HCT116 (cell line): ENCODE data around the gene CHST8. TPM values are rescaled to one million over a fixed set of nuclear protein-coding genes. Genes with fewer than 3 reads are reported as not detected.

Source experiments
- ATAC-seq: fragments of 200-7000 bp; cut with Tn5 transposase; 2 replicates; pipeline ENCODE4 v1.9.1; 2020; ENCODE audit warnings: mild to moderate bottlenecking, moderate library complexity
- BruUV-seq: library from RNA; stranded (reverse); fragments of 400-500 nt; replicated peaks from 2 replicates; lab custom pipeline; 2021; lab: Mats Ljungman, UMichigan
- CTCF ChIA-PET: fragments of 300-600 bp; sonication (Branson Sonifier 250); formaldehyde crosslinking; loops from one replicate; lab custom pipeline; 2021; ENCODE audit warnings: antibody characterized with exemption; lab: Charles Lee
- POLR2A ChIA-PET: fragments of 300-600, 350-600 bp; sonication (Branson Sonifier 250); formaldehyde crosslinking; loops from one replicate; lab custom pipeline; 2021; ENCODE audit warnings: antibody characterized with exemption; lab: Charles Lee
- RAD21 ChIA-PET, 2 experiments: fragments of 300-600 bp; sonication (Branson Sonifier 250); formaldehyde crosslinking; loops; one replicate each; lab custom pipeline; 2023; ENCODE audit warnings: low total read pairs in 2 of 2; ENCODE audit not compliant: uncharacterized antibody in 2 of 2, unreplicated experiment in 2 of 2, low non-redundant PET in 1 of 2; lab: Charles Lee
- DNase-seq: peaks from one replicate; pipeline ENCODE4 v3.0.0-alpha.2; 2010; ENCODE audit warnings: low read depth, low spot score
- H2AFZ ChIP-seq: fragments of 200-600 bp; shearing (Covaris generic), sonication (generic); 2 replicates; pipeline ENCODE4 v1.6.1; 2017; ENCODE audit warnings: low read depth, mixed run types, mixed read lengths, antibody characterized with exemption, low read length; ENCODE audit not compliant: poor library complexity, severe bottlenecking
- H3K27ac ChIP-seq: 2 replicates; pipeline ENCODE4 v1.5.1; 2012; ENCODE audit warnings: low read depth, low read length
- H3K27me3 ChIP-seq: fragments of 200-600 bp; sonication (generic); 2 replicates; pipeline ENCODE4 v1.6.1; 2016; ENCODE audit warnings: mixed run types, low read length, mixed read lengths; ENCODE audit not compliant: insufficient read depth
- H3K36me3 ChIP-seq, 2 experiments: fragments of 200-500 bp in 1 of 2; fragments of 200-600 bp in 1 of 2; sonication (Bioruptor generic) in 1 of 2; sonication (generic) in 1 of 2; 2 replicates each; pipeline versions ENCODE4 v1.5.1 to v1.6.1; 2014 to 2016; ENCODE audit warnings: low read length in 2 of 2, inconsistent platforms in 1 of 2, mixed read lengths in 1 of 2, mixed run types in 1 of 2; ENCODE audit not compliant: insufficient read depth in 2 of 2, control insufficient read depth in 1 of 2
- H3K4me1 ChIP-seq, 2 experiments: fragments of 200-600 bp in 1 of 2; sonication (generic) in 1 of 2; 2 replicates each; pipeline versions ENCODE4 v1.5.1 to v1.6.1; 2012 to 2017; ENCODE audit warnings: low read length in 2 of 2, inconsistent platforms in 1 of 2, mild to moderate bottlenecking in 1 of 2, mixed read lengths in 1 of 2, mixed run types in 1 of 2, moderate library complexity in 1 of 2; ENCODE audit not compliant: insufficient read depth in 2 of 2, control insufficient read depth in 1 of 2
- H3K4me2 ChIP-seq: fragments of 200-600 bp; sonication (generic); 2 replicates; pipeline ENCODE4 v1.6.1; 2017; ENCODE audit warnings: mixed run types, low read length, mixed read lengths
- H3K4me3 ChIP-seq, 2 experiments: fragments of 200-600 bp in 1 of 2; sonication (generic) in 1 of 2; replicated peaks in 1 of 2; 2 replicates each; pipeline ENCODE4 v1.5.1; 2011 to 2016; ENCODE audit warnings: low read length in 2 of 2, control low read depth in 1 of 2, low read depth in 1 of 2, mild to moderate bottlenecking in 1 of 2, mixed read lengths in 1 of 2, mixed run types in 1 of 2
- H3K79me2 ChIP-seq: fragments of 200-600 bp; sonication (generic); 2 replicates; pipeline ENCODE4 v1.6.1; 2017; ENCODE audit warnings: mild to moderate bottlenecking, mixed run types, low read length, moderate library complexity, mixed read lengths; ENCODE audit not compliant: insufficient read depth
- H3K9ac ChIP-seq: fragments of 200-600 bp; sonication (generic); 2 replicates; pipeline ENCODE4 v1.6.1; 2016; ENCODE audit warnings: low read length, mixed read lengths
- H3K9me2 ChIP-seq: fragments of 200-600 bp; sonication (generic), shearing (Covaris generic); 2 replicates; pipeline ENCODE4 v1.6.1; 2017; ENCODE audit warnings: mixed run types, mild to moderate bottlenecking, moderate library complexity; ENCODE audit not compliant: insufficient read depth
- H3K9me3 ChIP-seq, 2 experiments: fragments of 200-500 bp in 1 of 2; fragments of 200-600 bp in 1 of 2; sonication (Bioruptor generic) in 1 of 2; sonication (generic) in 1 of 2; 2 replicates each; pipeline ENCODE4 v1.6.1; 2014 to 2017; ENCODE audit warnings: low read length in 2 of 2, mixed read lengths in 2 of 2, inconsistent platforms in 1 of 2, low read depth in 1 of 2, mild to moderate bottlenecking in 1 of 2, mixed run types in 1 of 2, moderate library complexity in 1 of 2; ENCODE audit not compliant: control insufficient read depth in 1 of 2, insufficient read depth in 1 of 2
- H4K20me1 ChIP-seq: fragments of 200-600 bp; sonication (generic), shearing (Covaris generic); 2 replicates; pipeline ENCODE4 v1.6.1; 2017; ENCODE audit warnings: mixed run types, mild to moderate bottlenecking, moderate library complexity; ENCODE audit not compliant: insufficient read depth
- ATF3 ChIP-seq: IDR thresholded peaks from 2 replicates; pipeline ENCODE4 v1.6.1; 2012
- EZH2 ChIP-seq: fragments of 200-600 bp; sonication (generic); IDR thresholded peaks from 2 replicates; pipeline ENCODE4 v1.6.1; 2017; ENCODE audit warnings: antibody characterized with exemption, mixed run types
- EZH2phosphoT487 ChIP-seq: fragments of 200-600 bp; IDR thresholded peaks from 2 replicates; pipeline ENCODE4 v1.6.1; 2018; ENCODE audit warnings: antibody characterized with exemption, borderline replicate concordance
- FOSL1 ChIP-seq: IDR thresholded peaks from 2 replicates; pipeline ENCODE4 v1.6.1; 2012; ENCODE audit warnings: low read depth
- MAX ChIP-seq: IDR thresholded peaks from 2 replicates; pipeline ENCODE4 v1.6.1; 2012
- POLR2A ChIP-seq: IDR thresholded peaks from 2 replicates; pipeline ENCODE4 v1.7.0; 2011; ENCODE audit warnings: borderline replicate concordance; ENCODE audit not compliant: insufficient read depth, insufficient read length; ENCODE audit errors: extremely low read depth
- POLR2AphosphoS5 ChIP-seq: IDR thresholded peaks from 2 replicates; pipeline ENCODE4 v1.6.1; 2011; ENCODE audit warnings: mild to moderate bottlenecking, low read depth, low read length, moderate library complexity
- SIN3A ChIP-seq: IDR thresholded peaks from 2 replicates; pipeline ENCODE4 v1.6.1; 2012; ENCODE audit warnings: low read depth
- SP1 ChIP-seq: IDR thresholded peaks from 2 replicates; pipeline ENCODE4 v1.6.1; 2012; ENCODE audit warnings: low read depth
- SRF ChIP-seq: IDR thresholded peaks from 2 replicates; pipeline ENCODE4 v1.6.1; 2012; ENCODE audit warnings: low read depth
- TCF7L2 ChIP-seq: IDR thresholded peaks from 2 replicates; pipeline ENCODE4 v1.7.0; 2011; ENCODE audit warnings: borderline replicate concordance, inconsistent platforms; ENCODE audit not compliant: insufficient read depth, insufficient read length; ENCODE audit errors: extremely low read depth
- YY1 ChIP-seq: IDR thresholded peaks from 2 replicates; pipeline ENCODE4 v1.6.1; 2011; ENCODE audit warnings: low read length, low read depth, moderate library complexity, mild to moderate bottlenecking; ENCODE audit not compliant: insufficient replicate concordance; ENCODE audit errors: extremely low read depth
- ZBTB33 ChIP-seq: IDR thresholded peaks from 2 replicates; pipeline ENCODE4 v1.6.1; 2011; ENCODE audit warnings: mild to moderate bottlenecking, low read length, moderate library complexity; ENCODE audit not compliant: insufficient replicate concordance; ENCODE audit errors: extremely low read depth
- ZNF274 ChIP-seq: fragments of 200-500 bp; sonication (Bioruptor generic); IDR thresholded peaks from 2 replicates; pipeline ENCODE4 v1.6.1; 2014; ENCODE audit warnings: mild to moderate bottlenecking, low read depth, low read length, inconsistent platforms
- intact Hi-C: fragments of 100-400 bp; cut with micrococcal nuclease; formaldehyde crosslinking; loops from 2 replicates; pipeline ENCODE4 v1.10.0; 2022
- total RNA-seq: library from RNA; stranded (reverse); gene quantifications from one replicate; pipeline ENCODE4 v1.2.1, GENCODE V29; 2021; ENCODE audit not compliant: unreplicated experiment

CHST8 gene
- total RNA-seq, 1 experiment from 2014 or later, result not detected

- Histone ChIP-seq H3K27me3 (0 out of 2 replicates have a peak, but pooled peaks cover 2% of the 10 kb centered on the region), H3K27ac (no peak overlapping the region), H3K4me2 (no peak overlapping the region), H2AFZ (no peak overlapping the region), H3K9me2 (no peaks in the 10 kb centered on the region), H3K36me3 (no peaks in the 10 kb centered on the region), H4K20me1 (no peaks in the 10 kb centered on the region), H3K4me3 (no peak overlapping the region), H3K9me3 (peaks cover 6 to 14% of the 10 kb centered on the region in 2 experiments; a peak in 2 of 4 replicates), H3K79me2 (no peaks in the 10 kb centered on the region), H3K9ac (no peak overlapping the region), H3K4me1 (no peaks in the 10 kb centered on the region)
- ATAC-seq (no peak), DNase-seq (no peak)
- no TSS peak for BruUV-seq
- TF ChIP-seq POLR2AphosphoS5 (no peak), POLR2A (no peak), ATF3 (no peak), SRF (no peak), TCF7L2 (no peak), EZH2phosphoT487 (no peak), EZH2 (no peak), YY1 (no peak), MAX (no peak), ZBTB33 (no peak), SP1 (no peak), SIN3A (no peak), FOSL1 (no peak), ZNF274 (no peak)
- intact Hi-C loops, result no loop called here
- CTCF ChIA-PET, result no interaction called here
- RAD21 ChIA-PET, result no interaction called here
- POLR2A ChIA-PET, result no interaction called here
Measured at GRCh38 chr19:33590224-33590623, 31.5 kb upstream of the CHST8 start.
